ENCODE measurements around the gene HDGF.

The HDGF gene

GRCh38 chr1:156714830-156715229 lies 36.6 kb downstream of the HDGF start:
- DNase-seq = no peak

- no peak for DNase-seq
These were observed 38.8 kb downstream of the HDGF start for GRCh38 chr1:156712626-156713025.

- DNase-seq = no peak
These were observed 40.3 kb downstream of the HDGF start for GRCh38 chr1:156711011-156711817.

GRCh38 chr1:156709757-156710489 lies 41.6 kb downstream of the HDGF start:
- no peak for DNase-seq

- DNase-seq = no peak
These were observed 42.4 kb downstream of the HDGF start for GRCh38 chr1:156709031-156709430.

- DNase-seq = no peak
These were observed 43.2 kb downstream of the HDGF start for GRCh38 chr1:156708218-156708661.

GRCh38 chr1:156707417-156708217 lies 43.9 kb downstream of the HDGF start:
- no peak for DNase-seq

- peak; percentile 13 for DNase-seq
These were observed 44.6 kb downstream of the HDGF start for GRCh38 chr1:156706657-156707416.

GRCh38 chr1:156705918-156706656 lies 45.4 kb downstream of the HDGF start:
- peak; percentile 56 for DNase-seq

GRCh38 chr1:156705321-156705917 lies 46.1 kb downstream of the HDGF start, which contains the start of gene CRABP2:
TSS of gene CRABP2 (minus strand) at chr1:156705583. CDS start at chr1:156705446, 137 bp downstream.
- peak; percentile 14 for DNase-seq

GRCh38 chr1:156704930-156705320 lies 46.5 kb downstream of the HDGF start:
- DNase-seq = no peak

- DNase-seq = no peak
These were observed 47.2 kb downstream of the HDGF start for GRCh38 chr1:156704166-156704711.

GRCh38 chr1:156703741-156704140 lies 47.7 kb downstream of the HDGF start:
- no peak for DNase-seq

- no peak for DNase-seq
These were observed 48.1 kb downstream of the HDGF start for GRCh38 chr1:156703336-156703735.

- DNase-seq = no peak
These were observed 50.5 kb downstream of the HDGF start for GRCh38 chr1:156700736-156701531.

GRCh38 chr1:156698995-156699394 lies 52.5 kb downstream of the HDGF start:
- DNase-seq = no peak

- no peak for DNase-seq
These were observed 54.0 kb downstream of the HDGF start for GRCh38 chr1:156697481-156697880.

GRCh38 chr1:156696755-156697154 lies 54.7 kb downstream of the HDGF start:
- DNase-seq = no peak

GRCh38 chr1:156694690-156694962 lies 56.8 kb downstream of the HDGF start:
- no peak for DNase-seq

Measured in activated CD4-positive, alpha-beta T cell treated with anti-CD3 and anti-CD28 coated beads for 1 hour (primary cell).